HepG2 (cell line): Measurements from ENCODE around the gene MORN3. TPM values are rescaled to one million over a fixed set of nuclear protein-coding genes. Genes with fewer than 3 reads are reported as not detected.

Experiments
- ATAC-seq: fragments of 200-7000 bp; cut with Tn5 transposase; 3 replicates; pipeline ENCODE4 v1.9.1; 2020; ENCODE audit warnings: mild to moderate bottlenecking, moderate library complexity
- BruUV-seq: library from RNA; stranded (reverse); fragments of 400-500 nt; replicated peaks from 2 replicates; lab custom pipeline; 2021; lab: Mats Ljungman, UMichigan
- CTCF ChIA-PET: fragments of 300-600 bp; formaldehyde crosslinking; extraction: SDS; loops from one replicate; lab custom pipeline; 2021; ENCODE audit warnings: low total read pairs, inconsistent platforms, low intra/inter-chr PET ratio; lab: Yijun Ruan, JAX
- POLR2A ChIA-PET: fragments of 350-600 bp; sonication (Branson Sonifier 250); formaldehyde crosslinking; loops from one replicate; lab custom pipeline; 2020; ENCODE audit warnings: antibody characterized with exemption, inconsistent platforms; lab: Yijun Ruan, JAX
- DNase-seq: peaks from one replicate; pipeline ENCODE4 v3.0.0-alpha.2; 2015; ENCODE audit warnings: low spot score
- FAIRE-seq: peaks from 3 replicates; lab custom pipeline; 2011; peaks lifted over from hg19 to GRCh38; lab: Jason Lieb, UNC
- H2AFZ ChIP-seq: one replicate; pipeline ENCODE4 v1.6.1; 2011; ENCODE audit warnings: low read length, inconsistent platforms
- H3K27ac ChIP-seq: fragments of 300-600 bp; 3 replicates; pipeline ENCODE4 v1.8.0; 2011; ENCODE audit warnings: mixed run types, mild to moderate bottlenecking, mixed read lengths, low read length, inconsistent platforms; ENCODE audit not compliant: insufficient read depth; ENCODE audit errors: extremely low read length
- H3K27me3 ChIP-seq, 2 experiments: fragments of 200-600 bp in 1 of 2; 2 replicates in 1 of 2; 3 replicates in 1 of 2; pipeline versions ENCODE4 v1.6.0 to v1.8.0; 2011; ENCODE audit warnings: low read length in 2 of 2, mild to moderate bottlenecking in 2 of 2, moderate library complexity in 2 of 2, inconsistent platforms in 1 of 2; ENCODE audit not compliant: insufficient read depth in 2 of 2, control insufficient read depth in 1 of 2
- H3K36me3 ChIP-seq, 2 experiments: fragments of 200-600 bp in 1 of 2; replicated peaks in 1 of 2; 2 replicates in 1 of 2; 3 replicates in 1 of 2; pipeline versions ENCODE4 v1.5.1 to v1.8.0; 2011; ENCODE audit warnings: low read length in 2 of 2, inconsistent platforms in 1 of 2; ENCODE audit not compliant: insufficient read depth in 2 of 2, control insufficient read depth in 1 of 2
- H3K4me1 ChIP-seq: 2 replicates; pipeline ENCODE4 v1.5.1; 2012; ENCODE audit warnings: low read length, inconsistent platforms; ENCODE audit not compliant: insufficient read depth
- H3K4me2 ChIP-seq: 2 replicates; pipeline ENCODE4 v1.6.0; 2011; ENCODE audit warnings: low read depth, low read length, inconsistent platforms
- H3K4me3 ChIP-seq, 3 experiments: fragments of 200-600 bp in 1 of 3; sonication (generic), shearing (Covaris generic) in 1 of 3; replicated peaks in 1 of 3; 2 replicates each; pipeline ENCODE4 v1.5.1; 2011 to 2016; ENCODE audit warnings: low read length in 3 of 3, inconsistent platforms in 2 of 3, low read depth in 2 of 3, mild to moderate bottlenecking in 2 of 3, control low read depth in 1 of 3, mixed read lengths in 1 of 3; ENCODE audit not compliant: insufficient read depth in 1 of 3
- H3K79me2 ChIP-seq: one replicate; pipeline ENCODE4 v1.6.1; 2011; ENCODE audit warnings: low read length, inconsistent platforms; ENCODE audit not compliant: insufficient read depth
- H3K9ac ChIP-seq: 2 replicates; pipeline ENCODE4 v1.6.0; 2011; ENCODE audit warnings: mild to moderate bottlenecking, low read depth, low read length, inconsistent platforms; ENCODE audit not compliant: insufficient read depth
- H3K9me3 ChIP-seq: 2 replicates; pipeline ENCODE4 v1.5.1; 2012; ENCODE audit warnings: mild to moderate bottlenecking, low read length
- H4K20me1 ChIP-seq: 2 replicates; pipeline ENCODE4 v1.6.0; 2011; ENCODE audit warnings: inconsistent platforms, mild to moderate bottlenecking, low read length, moderate library complexity; ENCODE audit not compliant: insufficient read depth
- AKAP8 ChIP-seq: sonication (generic); formaldehyde crosslinking; IDR thresholded peaks from 2 replicates; pipeline ENCODE4 v1.5.1; 2020; ENCODE audit warnings: mild to moderate bottlenecking, missing genetic modification reagents
- CTCF ChIP-seq: sonication (generic); formaldehyde crosslinking; IDR thresholded peaks from 2 replicates; pipeline ENCODE4 v1.5.0; 2020; ENCODE audit warnings: mild to moderate bottlenecking, missing genetic modification reagents, moderate library complexity
- HNRNPL ChIP-seq: fragments of 200-400 bp; formaldehyde crosslinking; IDR thresholded peaks from 2 replicates; pipeline ENCODE4 v1.6.1; 2017; ENCODE audit warnings: mild to moderate bottlenecking, low read depth, low read length
- MEF2D ChIP-seq: sonication (generic); formaldehyde crosslinking; IDR thresholded peaks from 2 replicates; pipeline ENCODE4 v1.5.1; 2020; ENCODE audit warnings: mild to moderate bottlenecking, missing genetic modification reagents
- MEIS1 ChIP-seq: sonication (generic); formaldehyde crosslinking; IDR thresholded peaks from 2 replicates; pipeline ENCODE4 v1.9.0; 2021; ENCODE audit warnings: mild to moderate bottlenecking, missing genetic modification reagents, moderate library complexity, borderline replicate concordance
- NFE2L2 ChIP-seq: fragments of 150-350 bp; IDR thresholded peaks from 2 replicates; pipeline ENCODE4 v1.6.1; 2014; ENCODE audit warnings: low read length
- NPAS2 ChIP-seq: sonication (generic); formaldehyde crosslinking; IDR thresholded peaks from 2 replicates; pipeline ENCODE4 v1.8.0; 2022; ENCODE audit warnings: mild to moderate bottlenecking, missing genetic modification reagents, borderline replicate concordance
- SCMH1 ChIP-seq: sonication (generic); formaldehyde crosslinking; IDR thresholded peaks from 2 replicates; pipeline ENCODE4 v1.9.0; 2021; ENCODE audit warnings: missing genetic modification reagents, mild to moderate bottlenecking, borderline replicate concordance
- TERF1 ChIP-seq: sonication (generic); formaldehyde crosslinking; IDR thresholded peaks from 2 replicates; pipeline ENCODE4 v1.8.0; 2022; ENCODE audit warnings: mild to moderate bottlenecking, missing genetic modification reagents, moderate library complexity
- ZBTB14 ChIP-seq: sonication (generic); formaldehyde crosslinking; IDR thresholded peaks from 2 replicates; pipeline ENCODE4 v1.4.0; 2020; ENCODE audit warnings: missing genetic modification reagents
- ZBTB3 ChIP-seq: sonication (generic); formaldehyde crosslinking; IDR thresholded peaks from 2 replicates; pipeline ENCODE4 v1.4.0; 2020; ENCODE audit warnings: low read depth, mild to moderate bottlenecking, moderate library complexity, missing genetic modification reagents, borderline replicate concordance
- ZBTB38 ChIP-seq: sonication (generic); formaldehyde crosslinking; IDR thresholded peaks from 2 replicates; pipeline ENCODE4 v1.5.1; 2020; ENCODE audit warnings: mild to moderate bottlenecking, missing genetic modification reagents
- ZC3H4 ChIP-seq: sonication (generic); formaldehyde crosslinking; IDR thresholded peaks from 2 replicates; pipeline ENCODE4 v1.4.0; 2020; ENCODE audit warnings: missing genetic modification reagents, borderline replicate concordance
- ZMAT3 ChIP-seq: sonication (generic); formaldehyde crosslinking; conservative IDR thresholded peaks from 2 replicates; pipeline ENCODE4 v1.7.0; 2021; ENCODE audit warnings: missing genetic modification reagents
- ZNF546 ChIP-seq: sonication (generic); formaldehyde crosslinking; conservative IDR thresholded peaks from 2 replicates; pipeline ENCODE4 v1.8.1; 2023; ENCODE audit warnings: mild to moderate bottlenecking, missing genetic modification reagents
- WGBS: methylation state at CpG from one replicate; pipeline ENCODE4 v1.1.6; 2017; ENCODE audit warnings: low lambda C conversion rate; 5-methylcytosine and 5-hydroxymethylcytosine counted together
- in situ Hi-C: cut with HindIII; loops from 2 replicates; pipeline ENCODE4 v1.10.0; 2017; ENCODE audit warnings: low pct_unique_long_range_greater_than_20kb; ENCODE audit not compliant: extremely low pct_ligation_motif_present
- intact Hi-C: fragments of 100-400 bp; cut with micrococcal nuclease; formaldehyde crosslinking; loops from one replicate; pipeline ENCODE4 v1.10.0; 2022; ENCODE audit not compliant: unreplicated experiment
- polyA plus RNA-seq, 8 experiments: library from polyadenylated mRNA; depleted of rRNA in 3 of 8; stranded (reverse) in 7 of 8; unstranded in 1 of 8; fragments of >200 nt; fragmentation: Illumina TruSeq in 4 of 8; extraction: Trizol in 4 of 8; gene quantifications; 2 replicates each; pipeline versions ENCODE4 v1.2.1 to v1.2.3, GENCODE V29; 2011 to 2016; ENCODE audit warnings: low read depth in 4 of 8, missing spikeins in 1 of 8, mixed read lengths in 1 of 8; ENCODE audit not compliant: insufficient read depth in 1 of 8
- total RNA-seq, 5 experiments: library from RNA; depleted of rRNA; stranded (reverse); fragments of >200 nt; fragmentation: Illumina TruSeq; extraction: Trizol; gene quantifications; 2 replicates each; pipeline ENCODE4 v1.2.3, GENCODE V29; 2016; ENCODE audit warnings: low read depth in 1 of 5
- TF ChIP-seq, protein P1 (sequence below): sonication (generic); formaldehyde crosslinking; IDR thresholded peaks from 2 replicates; pipeline ENCODE4; 2020; ENCODE audit warnings: missing genetic modification reagents, mild to moderate bottlenecking, borderline replicate concordance

MORN3 gene
- total and polyA plus RNA-seq, 2 of the 13 experiments (the other 11 are each of a cell fraction or from before 2014, with no cell fraction given), result 1.1 to 2.0 TPM

DNA sequence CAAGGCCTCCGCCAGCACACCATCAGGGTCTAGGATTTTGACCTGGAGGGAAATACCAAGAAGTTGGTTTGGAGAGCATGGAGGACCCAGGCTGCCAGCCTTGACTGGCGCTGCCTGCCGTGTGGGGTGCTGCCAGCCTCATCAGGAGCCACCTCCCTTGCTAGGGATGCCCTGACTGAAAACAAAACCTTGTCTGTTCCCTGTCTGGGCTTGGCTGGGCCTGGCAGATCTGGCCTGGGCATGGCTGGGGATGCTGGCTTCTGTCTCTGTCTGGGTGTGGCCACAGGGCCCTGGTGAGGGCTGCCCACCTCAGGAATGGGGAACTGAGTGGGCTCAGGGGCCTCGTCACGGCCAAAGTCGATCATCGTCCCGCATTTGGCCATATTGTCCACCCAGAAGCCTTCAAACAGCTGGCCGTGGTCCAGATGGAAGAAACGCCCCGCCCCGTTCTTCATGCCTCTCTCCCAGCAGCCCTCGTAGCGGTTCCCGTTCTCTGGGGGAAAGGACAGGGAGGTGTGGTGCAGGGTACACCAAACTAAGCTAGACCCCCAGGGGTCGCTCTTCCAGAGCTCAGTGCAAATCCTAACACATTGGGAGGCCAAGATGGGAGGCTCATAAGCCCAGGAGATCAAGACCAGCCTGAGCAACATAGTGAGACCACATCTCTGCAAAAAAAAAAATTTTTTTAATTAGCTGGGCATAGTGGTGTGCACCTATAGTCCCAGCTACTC, 16.5 kb downstream of the MORN3 start (continued):
- peak; percentile 51 for TF ChIP-seq CTCF
- TF ChIP-seq HNRNPL, result 0 out of 2 replicates have a peak, but pooled peaks have one; percentile 71

DNA sequence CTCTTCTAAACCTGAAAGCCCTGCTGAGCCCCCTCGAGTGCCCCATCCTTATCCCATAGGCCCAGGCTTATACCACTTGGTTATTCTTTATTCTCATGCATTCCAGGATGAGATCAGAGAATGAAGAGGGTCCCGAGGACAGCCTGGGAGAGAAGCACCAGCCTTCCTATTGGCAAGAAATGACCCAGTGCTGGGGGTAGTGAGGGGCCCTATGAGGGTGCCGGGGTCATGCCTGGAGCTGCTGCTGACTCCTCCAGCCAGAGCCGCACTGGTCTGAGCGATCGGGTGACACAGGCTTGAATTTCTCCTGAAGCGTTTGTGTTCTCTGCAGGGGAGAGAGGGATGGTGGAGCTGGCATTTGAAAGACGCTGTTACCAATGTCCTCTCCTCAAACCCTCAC, 18.1 kb downstream of the MORN3 start:
- BruUV-seq, result no TSS peak
- Histone ChIP-seq H3K79me2 (no peaks in the 10 kb centered on the region), H3K4me3 (no peak overlapping the region), H3K27me3 (no peaks in the 10 kb centered on the region), H3K9me3 (no peaks in the 10 kb centered on the region), H3K4me1 (no peaks in the 10 kb centered on the region), H3K36me3 (no peaks in the 10 kb centered on the region), H3K27ac (no peak overlapping the region), H3K9ac (no peak overlapping the region), H4K20me1 (no peaks in the 10 kb centered on the region), H2AFZ (no peak overlapping the region), H3K4me2 (no peak overlapping the region)
- in situ Hi-C loops, result no loop called here
- ATAC-seq (no peak), FAIRE-seq (no peak), DNase-seq (no peak)
- intact Hi-C loops, result no loop called here
- POLR2A ChIA-PET, result interaction anchor here (1.0 kb wide), 1 partner anchor 22 kb away, joined by 3 read pairs; no protein-coding TSS in a partner anchor
- WGBS, result 82% methylated on average over 8 of the region's 8 CpGs
- CTCF ChIA-PET, result no interaction called here
- TF ChIP-seq NPAS2 (CRISPR knock-in tag) (no peak), TERF1 (CRISPR knock-in tag) (no peak), MEIS1 (CRISPR knock-in tag) (no peak), ZBTB38 (no peak), ZMAT3 (CRISPR knock-in tag) (no peak), ZBTB3 (CRISPR knock-in tag) (no peak), NFE2L2 (no peak), ZNF546 (no peak), MEF2D (CRISPR knock-in tag) (no peak), ZC3H4 (no peak), SCMH1 (CRISPR knock-in tag) (no peak), AKAP8 (CRISPR knock-in tag) (no peak), ZBTB14 (CRISPR knock-in tag) (no peak)
- TF ChIP-seq, protein P1, sequence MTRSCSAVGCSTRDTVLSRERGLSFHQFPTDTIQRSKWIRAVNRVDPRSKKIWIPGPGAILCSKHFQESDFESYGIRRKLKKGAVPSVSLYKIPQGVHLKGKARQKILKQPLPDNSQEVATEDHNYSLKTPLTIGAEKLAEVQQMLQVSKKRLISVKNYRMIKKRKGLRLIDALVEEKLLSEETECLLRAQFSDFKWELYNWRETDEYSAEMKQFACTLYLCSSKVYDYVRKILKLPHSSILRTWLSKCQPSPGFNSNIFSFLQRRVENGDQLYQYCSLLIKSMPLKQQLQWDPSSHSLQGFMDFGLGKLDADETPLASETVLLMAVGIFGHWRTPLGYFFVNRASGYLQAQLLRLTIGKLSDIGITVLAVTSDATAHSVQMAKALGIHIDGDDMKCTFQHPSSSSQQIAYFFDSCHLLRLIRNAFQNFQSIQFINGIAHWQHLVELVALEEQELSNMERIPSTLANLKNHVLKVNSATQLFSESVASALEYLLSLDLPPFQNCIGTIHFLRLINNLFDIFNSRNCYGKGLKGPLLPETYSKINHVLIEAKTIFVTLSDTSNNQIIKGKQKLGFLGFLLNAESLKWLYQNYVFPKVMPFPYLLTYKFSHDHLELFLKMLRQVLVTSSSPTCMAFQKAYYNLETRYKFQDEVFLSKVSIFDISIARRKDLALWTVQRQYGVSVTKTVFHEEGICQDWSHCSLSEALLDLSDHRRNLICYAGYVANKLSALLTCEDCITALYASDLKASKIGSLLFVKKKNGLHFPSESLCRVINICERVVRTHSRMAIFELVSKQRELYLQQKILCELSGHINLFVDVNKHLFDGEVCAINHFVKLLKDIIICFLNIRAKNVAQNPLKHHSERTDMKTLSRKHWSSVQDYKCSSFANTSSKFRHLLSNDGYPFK (CRISPR knock-in tag), result no peak
